Ectodermal cell (in vitro differentiated cells): ENCODE data around the gene SEC31A. TPM values are rescaled to one million over a fixed set of nuclear protein-coding genes. Genes with fewer than 3 reads are reported as not detected.
"Not testable (repeated sequence)": the region's sequence is repeated elsewhere in the genome, so short reads cannot be mapped to it uniquely, and the experiment has no call there.

Experiments used
- H3K27ac ChIP-seq: 2 replicates; pipeline ENCODE4 v1.7.0; 2013; ENCODE audit warnings: mild to moderate bottlenecking, low read depth, low read length; ENCODE audit not compliant: insufficient read depth, poor library complexity, severe bottlenecking
- H3K27me3 ChIP-seq: 2 replicates; pipeline ENCODE4 v1.7.0; 2013; ENCODE audit warnings: mild to moderate bottlenecking, low read length; ENCODE audit not compliant: insufficient read depth, control insufficient read depth, poor library complexity, severe bottlenecking
- H3K36me3 ChIP-seq: one replicate; pipeline ENCODE4 v1.7.0; 2013; ENCODE audit warnings: low read length; ENCODE audit not compliant: control insufficient read depth, insufficient read depth
- H3K4me1 ChIP-seq: one replicate; pipeline ENCODE4 v1.7.0; 2013; ENCODE audit warnings: low read length; ENCODE audit not compliant: control insufficient read depth, insufficient read depth
- H3K4me3 ChIP-seq: 2 replicates; pipeline ENCODE4 v1.7.0; 2013; ENCODE audit warnings: low read depth, low read length, control low read depth; ENCODE audit not compliant: insufficient read depth
- H3K9me3 ChIP-seq: 2 replicates; pipeline ENCODE4 v1.7.0; 2013; ENCODE audit warnings: mild to moderate bottlenecking, low read length, moderate library complexity; ENCODE audit not compliant: control insufficient read depth
- WGBS, 2 experiments: methylation state at CpG; one replicate each; pipeline ENCODE4 v1.1.7; 2013; ENCODE audit warnings: missing lambda C conversion rate in 2 of 2; 5-methylcytosine and 5-hydroxymethylcytosine counted together
- polyA plus RNA-seq, 4 experiments: library from polyadenylated mRNA; stranded (reverse); fragments of 50-300 nt; gene quantifications; one replicate each; pipeline ENCODE4 v1.2.3, GENCODE V29; 2013

SEC31A gene, protein sequence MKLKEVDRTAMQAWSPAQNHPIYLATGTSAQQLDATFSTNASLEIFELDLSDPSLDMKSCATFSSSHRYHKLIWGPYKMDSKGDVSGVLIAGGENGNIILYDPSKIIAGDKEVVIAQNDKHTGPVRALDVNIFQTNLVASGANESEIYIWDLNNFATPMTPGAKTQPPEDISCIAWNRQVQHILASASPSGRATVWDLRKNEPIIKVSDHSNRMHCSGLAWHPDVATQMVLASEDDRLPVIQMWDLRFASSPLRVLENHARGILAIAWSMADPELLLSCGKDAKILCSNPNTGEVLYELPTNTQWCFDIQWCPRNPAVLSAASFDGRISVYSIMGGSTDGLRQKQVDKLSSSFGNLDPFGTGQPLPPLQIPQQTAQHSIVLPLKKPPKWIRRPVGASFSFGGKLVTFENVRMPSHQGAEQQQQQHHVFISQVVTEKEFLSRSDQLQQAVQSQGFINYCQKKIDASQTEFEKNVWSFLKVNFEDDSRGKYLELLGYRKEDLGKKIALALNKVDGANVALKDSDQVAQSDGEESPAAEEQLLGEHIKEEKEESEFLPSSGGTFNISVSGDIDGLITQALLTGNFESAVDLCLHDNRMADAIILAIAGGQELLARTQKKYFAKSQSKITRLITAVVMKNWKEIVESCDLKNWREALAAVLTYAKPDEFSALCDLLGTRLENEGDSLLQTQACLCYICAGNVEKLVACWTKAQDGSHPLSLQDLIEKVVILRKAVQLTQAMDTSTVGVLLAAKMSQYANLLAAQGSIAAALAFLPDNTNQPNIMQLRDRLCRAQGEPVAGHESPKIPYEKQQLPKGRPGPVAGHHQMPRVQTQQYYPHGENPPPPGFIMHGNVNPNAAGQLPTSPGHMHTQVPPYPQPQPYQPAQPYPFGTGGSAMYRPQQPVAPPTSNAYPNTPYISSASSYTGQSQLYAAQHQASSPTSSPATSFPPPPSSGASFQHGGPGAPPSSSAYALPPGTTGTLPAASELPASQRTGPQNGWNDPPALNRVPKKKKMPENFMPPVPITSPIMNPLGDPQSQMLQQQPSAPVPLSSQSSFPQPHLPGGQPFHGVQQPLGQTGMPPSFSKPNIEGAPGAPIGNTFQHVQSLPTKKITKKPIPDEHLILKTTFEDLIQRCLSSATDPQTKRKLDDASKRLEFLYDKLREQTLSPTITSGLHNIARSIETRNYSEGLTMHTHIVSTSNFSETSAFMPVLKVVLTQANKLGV
- polyA plus RNA-seq (2013, experiment 1 of 4): 129 TPM
- polyA plus RNA-seq (2013, experiment 2 of 4): 126 TPM
- 101 TPM for polyA plus RNA-seq (2013, experiment 3 of 4)
- polyA plus RNA-seq (2013, experiment 4 of 4): 116 TPM

DNA sequence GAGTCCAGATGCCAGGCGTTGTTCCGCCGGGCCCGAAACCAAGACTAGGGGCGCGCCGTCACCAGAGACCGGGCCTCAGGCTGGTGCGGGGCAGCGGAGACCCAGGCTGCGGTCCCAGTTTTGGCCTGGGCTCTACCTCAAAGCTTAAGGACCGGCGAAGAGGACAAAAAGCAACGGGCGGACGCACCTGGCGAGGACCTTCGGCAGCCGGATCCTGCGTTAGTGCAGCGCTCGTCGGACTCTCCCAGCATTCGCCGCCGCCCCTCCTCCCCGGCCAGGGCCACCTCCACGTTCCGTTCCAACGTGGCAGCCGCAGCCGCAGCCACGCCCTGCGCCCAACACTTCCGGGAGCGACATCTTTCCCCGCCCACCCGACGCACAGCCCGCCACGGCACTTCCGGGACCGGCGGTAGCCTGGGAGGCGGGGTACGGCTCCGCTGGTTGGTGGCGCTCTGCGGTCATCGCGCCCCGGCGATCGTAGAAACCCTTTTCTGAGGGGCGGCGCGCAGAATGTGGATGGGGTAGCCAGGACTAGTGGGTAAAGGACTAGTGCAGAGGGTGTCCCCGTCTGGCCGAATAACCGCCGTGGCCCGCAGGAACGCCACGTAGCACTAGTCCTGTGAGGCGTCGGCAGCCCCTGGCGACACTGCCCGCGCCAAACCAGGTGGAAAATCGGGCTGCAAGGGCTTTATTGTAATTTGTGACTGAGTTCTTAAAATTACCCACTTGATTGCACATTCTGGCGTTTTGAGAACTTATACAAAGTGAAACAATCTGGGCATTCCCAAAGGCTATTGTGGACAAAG, at the start of gene SEC31A:
Gene SEC31A, minus strand, starts transcription at position 253 of the 806 bp plus-strand sequence. CDS start 9,217 bp downstream, outside the sequence.
- 0% methylated on average over 71 of the region's 71 CpGs for WGBS, 2 experiments
- peaks cover 4% of the 10 kb centered on the region for H3K36me3 ChIP-seq
- peak within 1 kb of the TSS; percentile 92 for H3K27ac ChIP-seq
- no peaks in the 10 kb centered on the region for H3K27me3 ChIP-seq
- H3K9me3 ChIP-seq: no peaks in the 10 kb centered on the region
- H3K4me1 ChIP-seq: no peaks in the 10 kb centered on the region
- H3K4me3 ChIP-seq: peak within 1 kb of the TSS; percentile 74

- Histone ChIP-seq H3K27me3 (no peaks in the 10 kb centered on the region), H3K4me1 (no peaks in the 10 kb centered on the region), H3K4me3 (no peak overlapping the region), H3K27ac (no peak overlapping the region), H3K36me3 (peaks cover 3% of the 10 kb centered on the region), H3K9me3 (no peaks in the 10 kb centered on the region)
- 82 to 94% methylated on average over 2 of the region's 2 CpGs for WGBS, 2 experiments
Observed at GRCh38 chr4:82939414-82939813, 48.5 kb upstream of the SEC31A start.

- H3K4me1 ChIP-seq: no peaks in the 10 kb centered on the region
- no peaks in the 10 kb centered on the region for H3K9me3 ChIP-seq
- no peaks in the 10 kb centered on the region for H3K27me3 ChIP-seq
- H3K36me3 ChIP-seq: peaks cover 8% of the 10 kb centered on the region
- H3K27ac ChIP-seq: no peak overlapping the region
- no peak overlapping the region for H3K4me3 ChIP-seq
Observed at GRCh38 chr4:82934441-82934840, 43.5 kb upstream of the SEC31A start.

- WGBS, 2 experiments: 88 to 98% methylated on average over 4 of the region's 5 CpGs
- Histone ChIP-seq H3K27ac (no peak overlapping the region), H3K36me3 (peaks cover 6% of the 10 kb centered on the region), H3K4me3 (no peak overlapping the region), H3K4me1 (no peaks in the 10 kb centered on the region), H3K9me3 (no peaks in the 10 kb centered on the region), H3K27me3 (no peaks in the 10 kb centered on the region)
Observed at GRCh38 chr4:82930848-82931755, 40.1 kb upstream of the SEC31A start.

GRCh38 chr4:82921795-82922194, 30.8 kb upstream of the SEC31A start:
- Histone ChIP-seq H3K27ac (no peak overlapping the region), H3K9me3 (no peaks in the 10 kb centered on the region), H3K4me3 (no peak overlapping the region), H3K4me1 (no peaks in the 10 kb centered on the region), H3K27me3 (no peaks in the 10 kb centered on the region), H3K36me3 (peaks cover 4% of the 10 kb centered on the region)

DNA sequence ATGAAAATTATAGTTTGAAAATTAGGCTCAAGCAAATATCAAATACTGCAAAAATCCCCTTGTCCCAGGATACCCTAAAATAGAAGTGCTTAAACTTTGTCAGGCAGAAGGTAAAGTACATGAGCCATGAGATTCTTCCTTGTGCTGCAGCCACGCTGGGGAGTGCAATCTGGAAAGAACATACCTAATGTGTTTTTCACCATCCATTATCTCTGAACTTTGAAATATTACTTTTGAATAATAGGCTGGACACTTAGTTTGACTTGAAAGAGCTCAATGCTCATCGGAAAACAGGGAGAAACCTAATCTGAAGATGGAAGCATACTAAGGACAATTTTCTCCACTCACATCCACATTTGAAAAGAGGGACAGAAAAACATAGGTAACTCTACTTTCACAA, 28.4 kb upstream of the SEC31A start:
- Histone ChIP-seq H3K27me3 (no peaks in the 10 kb centered on the region), H3K4me3 (no peak overlapping the region), H3K36me3 (peaks cover 4% of the 10 kb centered on the region), H3K9me3 (no peaks in the 10 kb centered on the region), H3K4me1 (no peaks in the 10 kb centered on the region), H3K27ac (no peak overlapping the region)
- 92 to 94% methylated on average over 2 of the region's 2 CpGs for WGBS, 2 experiments

GRCh38 chr4:82918091-82918490, 27.1 kb upstream of the SEC31A start:
- Histone ChIP-seq H3K36me3 (peaks cover 4% of the 10 kb centered on the region), H3K27me3 (no peaks in the 10 kb centered on the region), H3K27ac (no peak overlapping the region), H3K4me3 (no peak overlapping the region), H3K9me3 (no peaks in the 10 kb centered on the region), H3K4me1 (no peaks in the 10 kb centered on the region)
- WGBS, 2 experiments: 97 to 98% methylated on average over 7 of the region's 7 CpGs

GRCh38 chr4:82913968-82914367, 23.0 kb upstream of the SEC31A start:
- H3K9me3 ChIP-seq, H3K27me3 ChIP-seq, H3K4me1 ChIP-seq, H3K36me3 ChIP-seq, H3K27ac ChIP-seq, H3K4me3 ChIP-seq: not testable (repeated sequence)
- WGBS, 2 experiments: 89 to 100% methylated on average over 2 of the region's 2 CpGs

- H3K4me3 ChIP-seq: no peak overlapping the region
- no peaks in the 10 kb centered on the region for H3K4me1 ChIP-seq
- no peak overlapping the region for H3K27ac ChIP-seq
- peaks cover 4% of the 10 kb centered on the region for H3K36me3 ChIP-seq
- H3K9me3 ChIP-seq: no peaks in the 10 kb centered on the region
- no peaks in the 10 kb centered on the region for H3K27me3 ChIP-seq
- 50% methylated on average over 2 of the region's 2 CpGs; no CpG with 5 or more reads in 1 of the 2 experiments for WGBS, 2 experiments
Observed at GRCh38 chr4:82913305-82913704, 22.4 kb upstream of the SEC31A start.
